ENCODE data around the gene ICA1L.
"Not testable (repeated sequence)": the region's sequence is repeated elsewhere in the genome, so short reads cannot be mapped to it uniquely, and the experiment has no call there.

ICA1L gene

DNA sequence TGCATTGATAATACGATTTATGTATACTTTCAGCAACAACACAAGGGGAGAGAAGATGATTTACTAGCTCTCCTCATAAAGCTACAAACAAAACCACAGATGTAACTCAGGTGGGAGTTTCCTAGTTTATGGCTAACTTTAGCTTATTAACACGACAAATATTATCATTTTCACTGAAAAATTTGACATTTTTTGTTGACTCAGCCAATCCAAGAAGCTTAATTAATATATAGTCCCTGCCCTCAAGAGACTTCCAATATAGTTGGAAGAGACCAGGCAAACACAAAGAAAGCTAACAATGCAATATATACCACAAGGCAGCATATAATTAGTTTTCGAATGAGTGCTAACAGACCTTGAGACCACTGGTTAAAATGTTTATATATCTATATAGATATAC lies 39.1 kb upstream of the ICA1L start:
- Histone ChIP-seq H3K4me3 (replicated peaks; ENCODE audit: low read depth, low read length) (peak overlapping the region; percentile 77), H3K36me3 (ENCODE audit: control insufficient read depth, insufficient read depth, low read length) (no peaks in the 10 kb centered on the region), H3K27me3 (replicated peaks; ENCODE audit: control insufficient read depth, insufficient read depth, low read length) (no peaks in the 10 kb centered on the region)
- TF ChIP-seq, protein P1, sequence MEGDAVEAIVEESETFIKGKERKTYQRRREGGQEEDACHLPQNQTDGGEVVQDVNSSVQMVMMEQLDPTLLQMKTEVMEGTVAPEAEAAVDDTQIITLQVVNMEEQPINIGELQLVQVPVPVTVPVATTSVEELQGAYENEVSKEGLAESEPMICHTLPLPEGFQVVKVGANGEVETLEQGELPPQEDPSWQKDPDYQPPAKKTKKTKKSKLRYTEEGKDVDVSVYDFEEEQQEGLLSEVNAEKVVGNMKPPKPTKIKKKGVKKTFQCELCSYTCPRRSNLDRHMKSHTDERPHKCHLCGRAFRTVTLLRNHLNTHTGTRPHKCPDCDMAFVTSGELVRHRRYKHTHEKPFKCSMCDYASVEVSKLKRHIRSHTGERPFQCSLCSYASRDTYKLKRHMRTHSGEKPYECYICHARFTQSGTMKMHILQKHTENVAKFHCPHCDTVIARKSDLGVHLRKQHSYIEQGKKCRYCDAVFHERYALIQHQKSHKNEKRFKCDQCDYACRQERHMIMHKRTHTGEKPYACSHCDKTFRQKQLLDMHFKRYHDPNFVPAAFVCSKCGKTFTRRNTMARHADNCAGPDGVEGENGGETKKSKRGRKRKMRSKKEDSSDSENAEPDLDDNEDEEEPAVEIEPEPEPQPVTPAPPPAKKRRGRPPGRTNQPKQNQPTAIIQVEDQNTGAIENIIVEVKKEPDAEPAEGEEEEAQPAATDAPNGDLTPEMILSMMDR (IDR thresholded peaks at IDR 0.05; ENCODE audit: insufficient read depth, low read length, poor library complexity, severe bottlenecking) = no peak
- no peak for DNase-seq (ENCODE audit: extremely low read depth, insufficient read length)

DNA sequence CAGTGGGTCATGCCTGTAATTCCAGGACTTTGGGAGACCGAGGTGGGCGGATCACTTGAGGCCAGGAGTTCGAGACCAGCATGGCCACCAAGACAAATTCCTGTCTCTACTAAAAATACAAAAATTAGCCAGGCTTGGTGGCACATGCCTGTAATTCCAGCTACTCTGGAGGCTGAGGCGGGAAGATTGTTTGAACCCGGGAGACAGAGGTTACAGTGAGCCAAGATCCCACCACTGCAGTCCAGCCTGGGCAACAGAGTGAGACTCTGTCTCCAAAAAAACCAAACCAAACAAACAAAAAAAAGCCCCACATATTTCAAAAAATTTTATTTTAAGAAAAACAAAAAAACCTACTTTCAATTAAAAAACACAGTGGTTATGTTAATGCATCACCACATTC lies 38.7 kb upstream of the ICA1L start:
- H3K4me3 ChIP-seq (replicated peaks; ENCODE audit: low read depth, low read length) = peak overlapping the region; percentile 77
- H3K27me3 ChIP-seq (replicated peaks; ENCODE audit: control insufficient read depth, insufficient read depth, low read length); DNase-seq (ENCODE audit: extremely low read depth, insufficient read length): not testable (repeated sequence)

DNA sequence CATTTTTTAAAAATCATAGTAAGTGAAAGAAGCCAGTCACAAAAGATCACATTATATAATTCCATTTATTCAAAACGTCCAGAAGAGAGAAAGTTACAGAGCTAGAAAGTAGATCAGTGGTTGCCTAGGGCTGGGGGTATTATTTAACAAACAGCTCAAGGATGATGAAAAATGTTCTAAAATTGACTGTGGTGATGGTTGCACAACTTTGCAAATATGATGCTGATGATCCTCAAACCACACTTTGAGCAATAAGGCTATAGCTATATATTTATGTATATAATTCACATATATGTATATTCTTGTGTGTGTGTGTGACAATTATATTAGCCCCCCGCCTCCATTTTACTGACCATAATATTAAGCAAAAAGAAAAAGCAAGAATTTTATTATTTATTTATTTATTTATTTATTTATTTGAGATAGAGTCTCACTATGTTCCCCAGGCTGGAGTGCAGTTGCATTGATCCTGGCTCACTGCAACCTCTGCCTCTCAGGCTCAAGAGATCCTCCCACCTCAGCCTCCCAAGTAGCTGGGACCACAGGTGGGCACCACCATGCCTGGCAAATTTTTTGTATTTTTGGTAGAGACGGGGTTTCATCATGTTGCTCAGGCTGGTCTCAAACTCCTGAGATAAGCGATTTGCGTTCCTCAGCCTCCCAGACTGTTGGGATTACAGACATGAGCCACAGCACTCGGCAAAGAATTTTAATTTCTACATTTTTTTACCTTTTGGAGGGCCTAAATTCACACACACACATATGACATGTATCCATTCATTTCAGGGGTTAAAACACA lies 38.0 kb upstream of the ICA1L start:
- Histone ChIP-seq H3K36me3 (ENCODE audit: control insufficient read depth, insufficient read depth, low read length) (no peaks in the 10 kb centered on the region), H3K27me3 (replicated peaks; ENCODE audit: control insufficient read depth, insufficient read depth, low read length) (no peaks in the 10 kb centered on the region), H3K4me3 (replicated peaks; ENCODE audit: low read depth, low read length) (peak overlapping the region; percentile 77)
- no peak for DNase-seq (ENCODE audit: extremely low read depth, insufficient read length)
- TF ChIP-seq, protein P1 (IDR thresholded peaks at IDR 0.05; ENCODE audit: insufficient read depth, low read length, poor library complexity, severe bottlenecking) = no peak

More for the DNA sequence above, 38.7 kb upstream of the ICA1L start:
- H3K36me3 ChIP-seq (ENCODE audit: control insufficient read depth, insufficient read depth, low read length) = not testable (repeated sequence)

DNA sequence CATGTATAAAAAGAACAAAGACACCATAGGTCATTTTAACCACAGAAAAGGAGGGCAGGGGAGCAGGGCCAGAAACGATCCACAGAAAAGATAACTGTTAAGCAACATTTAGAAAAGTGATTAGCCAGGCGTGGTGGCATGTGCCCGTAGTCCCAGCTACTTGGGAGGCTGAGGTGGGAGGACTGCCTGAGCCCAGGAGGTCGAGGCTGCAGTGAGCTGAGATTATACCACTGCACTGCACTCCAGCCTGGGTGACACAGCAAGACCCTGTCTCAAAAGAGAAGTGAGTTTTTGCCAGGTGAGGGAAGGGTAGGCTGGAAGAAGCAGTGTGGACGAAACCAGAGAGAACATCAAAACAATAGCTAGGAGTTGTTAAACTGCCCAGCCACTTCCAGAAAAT lies 36.6 kb upstream of the ICA1L start:
- no peak for DNase-seq (ENCODE audit: extremely low read depth, insufficient read length)
- H3K4me3 ChIP-seq (replicated peaks; ENCODE audit: low read depth, low read length) = no peak overlapping the region
- H3K27me3 ChIP-seq (replicated peaks; ENCODE audit: control insufficient read depth, insufficient read depth, low read length) = no peaks in the 10 kb centered on the region
- TF ChIP-seq, protein P1 (IDR thresholded peaks at IDR 0.05; ENCODE audit: insufficient read depth, low read length, poor library complexity, severe bottlenecking) = no peak
- no peaks in the 10 kb centered on the region for H3K36me3 ChIP-seq (ENCODE audit: control insufficient read depth, insufficient read depth, low read length)

DNA sequence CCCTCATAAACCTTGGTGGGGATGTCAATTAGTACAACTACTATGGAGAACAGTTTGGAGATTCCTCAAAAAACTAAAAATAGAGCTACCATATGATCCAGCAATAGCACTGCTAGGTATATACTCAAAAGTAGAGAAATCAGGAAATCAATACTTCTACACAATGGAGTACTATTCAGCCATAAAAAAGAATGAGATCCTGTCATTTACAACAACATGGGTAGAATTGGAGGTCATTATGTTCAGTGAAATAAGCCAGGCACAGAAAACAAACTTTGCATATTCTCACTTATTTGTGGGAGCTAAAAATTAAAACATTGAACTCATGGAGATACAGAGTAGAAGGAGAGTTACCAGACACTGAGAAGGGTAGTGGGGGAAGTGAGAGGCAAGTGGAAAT lies 33.9 kb upstream of the ICA1L start:
- H3K36me3 ChIP-seq (ENCODE audit: control insufficient read depth, insufficient read depth, low read length); DNase-seq (ENCODE audit: extremely low read depth, insufficient read length): not testable (repeated sequence)

DNA sequence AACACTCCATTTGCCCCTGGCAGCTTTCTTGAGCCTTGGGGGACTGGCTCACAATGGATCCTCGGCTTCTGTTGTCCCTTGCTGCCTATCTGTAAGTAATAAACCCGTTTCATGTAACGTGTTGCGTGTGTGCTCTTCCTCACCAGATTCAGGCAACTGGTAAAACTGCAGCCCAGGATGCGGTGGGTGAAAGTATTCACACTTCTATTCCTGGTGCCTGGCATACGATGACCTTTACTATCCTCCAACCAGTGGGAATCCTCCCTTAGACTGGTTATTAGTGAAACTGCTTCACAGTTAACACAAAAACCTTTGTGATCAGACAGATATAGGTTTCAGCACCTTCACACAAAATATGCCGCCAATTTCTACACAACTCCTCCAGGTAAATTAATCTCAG lies 13.6 kb upstream of the ICA1L start:
- Histone ChIP-seq H3K4me3 (replicated peaks; ENCODE audit: low read depth, low read length) (no peak overlapping the region), H3K36me3 (ENCODE audit: control insufficient read depth, insufficient read depth, low read length) (peaks cover 3% of the 10 kb centered on the region), H3K27me3 (replicated peaks; ENCODE audit: control insufficient read depth, insufficient read depth, low read length) (no peaks in the 10 kb centered on the region)
- TF ChIP-seq, protein P1 (IDR thresholded peaks at IDR 0.05; ENCODE audit: insufficient read depth, low read length, poor library complexity, severe bottlenecking) = no peak
- no peak for DNase-seq (ENCODE audit: extremely low read depth, insufficient read length)

More for the DNA sequence above, 33.9 kb upstream of the ICA1L start:
- not testable (repeated sequence) for H3K27me3 ChIP-seq (replicated peaks; ENCODE audit: control insufficient read depth, insufficient read depth, low read length); H3K4me3 ChIP-seq (replicated peaks; ENCODE audit: low read depth, low read length)
